Right forelimb (tissue), 1 donor: ENCODE measurements around the gene ARHGAP45.
"Not testable (repeated sequence)": the region's sequence is repeated elsewhere in the genome, so short reads cannot be mapped to it uniquely, and the experiment has no call there.

Source experiments
- DNase-seq: peaks from one replicate; pipeline ENCODE4 v3.0.0-alpha.2; 2018

ARHGAP45 gene

DNA sequence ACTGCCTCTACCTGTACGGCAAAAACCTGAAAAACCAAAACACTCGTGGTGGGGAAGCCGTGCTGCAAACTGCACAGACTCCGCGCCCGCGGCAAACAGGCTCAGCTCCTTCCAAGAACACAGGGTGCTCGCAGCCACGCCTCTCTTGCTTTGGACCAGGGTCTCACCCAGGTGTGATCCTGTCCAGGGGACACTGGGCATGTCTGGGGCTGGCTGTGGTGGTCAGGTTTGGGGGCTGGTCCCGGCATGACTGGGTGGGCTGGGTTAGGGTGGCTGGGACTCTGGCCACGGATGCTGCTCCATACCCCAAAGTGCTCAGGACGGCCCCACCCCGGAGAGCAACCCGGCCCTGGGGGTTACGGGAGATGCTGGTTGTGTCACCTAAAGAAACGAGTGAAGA lies 50.7 kb downstream of the ARHGAP45 start:
- DNase-seq, result no peak

DNA sequence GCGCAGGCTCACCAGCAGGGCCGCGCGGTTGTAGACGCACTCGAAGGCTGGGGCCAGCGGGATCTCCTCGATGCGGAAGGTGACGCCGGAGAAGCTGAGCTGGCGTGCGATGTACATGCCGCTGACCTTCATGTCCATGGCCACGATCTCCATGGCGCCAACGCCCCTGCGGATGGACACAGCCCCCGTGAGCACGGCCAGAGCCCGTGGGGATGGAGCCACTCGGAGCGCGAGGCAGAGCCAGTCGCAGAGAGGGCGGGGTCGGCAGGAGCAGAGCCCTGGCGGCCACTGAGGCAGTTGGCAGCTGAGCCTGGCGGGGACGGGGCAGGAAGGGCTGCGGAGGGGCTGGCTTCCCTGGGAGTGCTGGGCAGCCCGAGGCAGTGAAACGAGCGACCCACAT lies 52.0 kb downstream of the ARHGAP45 start:
- DNase-seq, result no peak

DNA sequence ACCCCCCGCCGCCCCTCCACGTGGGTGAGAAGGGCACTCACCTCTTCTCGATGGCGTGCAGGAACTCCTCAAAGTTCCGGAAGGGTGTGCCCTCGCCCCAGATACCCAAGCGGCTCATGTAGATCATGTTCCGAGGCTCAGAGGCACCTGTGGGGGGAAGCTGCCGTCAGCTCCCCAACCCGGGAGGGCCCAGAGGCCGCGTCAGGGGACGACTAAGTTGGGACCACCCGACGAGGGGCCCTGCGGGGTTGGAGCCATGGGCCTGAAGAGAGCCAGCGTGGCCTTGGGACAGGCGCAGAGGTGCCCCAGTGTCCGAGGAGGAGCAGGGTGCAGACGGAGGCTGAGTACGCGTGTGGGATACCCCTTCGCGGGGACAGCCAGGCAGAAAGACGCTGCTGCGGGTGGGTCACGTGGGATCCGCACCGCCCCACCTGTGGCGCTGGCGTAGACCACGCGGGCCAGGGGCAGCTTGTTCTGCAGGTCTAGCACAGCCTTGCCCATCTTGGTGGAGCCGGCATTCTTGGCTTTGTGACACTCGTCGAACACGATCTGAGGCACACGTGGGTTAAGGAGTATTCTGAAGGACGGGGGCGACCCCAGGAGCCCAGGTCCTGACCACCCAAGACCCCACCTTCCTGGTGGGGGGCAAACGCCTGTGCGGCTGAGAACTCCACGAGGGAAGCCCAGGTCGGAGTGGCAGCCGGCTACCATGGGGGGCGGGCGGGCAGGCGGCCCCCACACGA lies 52.7 kb downstream of the ARHGAP45 start:
- DNase-seq, result no peak

DNA sequence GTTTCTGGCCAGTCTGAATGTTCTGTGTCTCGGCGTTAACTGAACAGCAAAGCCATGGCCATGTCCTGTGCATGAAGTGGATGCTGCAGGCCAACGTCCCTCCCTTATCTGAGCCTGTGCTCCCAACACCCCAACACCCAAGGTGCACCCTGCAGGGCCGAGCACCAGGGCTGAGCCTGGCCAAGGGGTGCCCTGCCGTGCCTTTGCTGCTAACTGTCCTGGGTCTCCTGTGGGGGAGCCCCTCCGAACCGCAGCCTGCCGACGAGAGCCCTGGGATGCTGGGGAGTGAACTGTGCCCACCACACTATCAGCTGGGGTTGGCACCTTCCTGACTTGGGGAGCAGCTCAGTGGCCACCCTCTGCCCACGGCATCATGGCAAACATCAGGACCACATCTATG lies 54.4 kb downstream of the ARHGAP45 start:
- DNase-seq, result no peak

DNA sequence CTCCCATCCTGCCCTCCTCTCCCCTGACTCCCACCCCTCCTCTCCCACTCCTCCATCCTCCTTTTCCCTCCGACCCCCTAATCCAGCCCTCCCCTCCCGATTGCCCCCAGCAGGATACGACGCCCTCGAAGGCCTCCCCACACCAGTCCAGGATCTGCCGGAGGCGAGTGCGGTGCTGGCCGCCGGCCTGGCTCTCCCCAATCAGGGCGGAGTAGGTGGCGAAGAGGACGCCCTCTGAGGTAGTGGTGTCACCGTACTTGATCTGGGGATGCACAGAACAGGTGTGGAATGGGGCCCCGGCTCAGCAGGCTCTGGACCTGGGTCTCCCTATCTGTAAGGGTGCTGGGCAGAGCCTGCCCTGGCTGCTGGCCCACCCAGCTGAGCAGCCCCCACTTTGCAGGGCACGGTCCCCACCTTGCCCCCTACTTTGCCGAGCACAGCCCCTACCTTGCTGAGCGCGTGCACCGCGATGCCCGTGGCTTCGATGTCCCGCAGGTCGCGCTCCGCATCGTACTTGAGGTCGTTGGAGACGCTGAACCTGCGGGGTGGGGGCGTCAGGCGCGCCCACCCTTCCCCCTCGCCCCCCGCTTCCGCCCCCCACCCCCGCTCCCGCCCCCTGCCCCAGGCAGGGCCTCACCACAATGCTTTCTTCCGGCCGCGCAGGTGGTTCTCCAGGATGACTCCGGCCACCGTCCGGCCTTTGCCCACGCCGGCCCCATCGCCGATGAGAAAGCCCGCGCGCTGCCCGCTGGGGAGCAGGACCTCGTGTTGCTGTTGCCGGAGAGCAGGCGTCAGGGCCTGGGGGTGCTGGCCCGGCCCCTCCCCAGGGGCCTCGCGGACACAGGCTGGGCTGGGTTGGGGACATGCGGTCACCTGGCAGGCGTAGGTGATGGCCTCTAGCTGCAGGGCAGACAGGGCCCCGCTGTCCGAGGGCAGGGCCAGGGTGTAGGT lies 55.3 kb downstream of the ARHGAP45 start:
- no peak for DNase-seq

DNA sequence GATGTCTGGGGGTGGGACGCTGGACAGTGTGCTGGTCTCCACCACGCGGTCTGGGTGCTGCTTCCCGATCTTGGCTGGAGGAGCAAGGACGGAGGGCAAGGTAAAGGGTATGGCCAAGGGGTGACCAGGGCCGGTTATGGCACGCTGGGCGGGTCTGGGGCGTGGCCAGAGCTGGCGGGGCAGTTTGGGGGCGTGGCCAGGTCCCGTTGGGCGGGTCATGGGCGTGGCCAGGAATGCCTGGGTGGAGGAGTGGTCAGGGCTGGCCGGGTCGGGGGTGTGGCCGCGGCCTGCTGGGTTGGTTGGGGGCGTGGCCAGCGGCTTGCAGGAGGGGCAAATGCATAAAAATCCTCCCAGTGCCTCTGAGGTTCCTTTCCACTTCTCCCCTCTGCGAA lies 56.0 kb downstream of the ARHGAP45 start:
- no peak for DNase-seq

DNA sequence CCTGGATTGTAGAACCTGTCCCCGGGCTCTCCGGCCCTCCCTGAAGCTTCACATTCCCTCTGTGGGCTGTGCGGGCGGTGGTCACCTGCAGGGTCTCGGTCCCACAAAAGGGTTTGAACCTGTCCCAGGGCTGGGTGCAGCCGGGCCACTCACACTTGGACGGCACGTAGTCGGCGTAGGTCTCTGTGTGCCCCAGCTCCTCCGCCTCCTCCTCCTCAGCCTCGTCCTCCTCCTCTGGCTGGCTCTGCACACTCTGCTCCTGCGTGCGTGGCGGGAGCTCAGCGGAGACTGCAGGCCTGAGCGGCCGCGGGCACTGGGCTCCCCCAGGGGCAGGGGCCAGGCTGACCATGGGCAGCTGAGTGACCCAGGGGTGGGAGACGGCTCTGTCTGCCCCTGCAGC lies 56.4 kb downstream of the ARHGAP45 start:
- no peak for DNase-seq

DNA sequence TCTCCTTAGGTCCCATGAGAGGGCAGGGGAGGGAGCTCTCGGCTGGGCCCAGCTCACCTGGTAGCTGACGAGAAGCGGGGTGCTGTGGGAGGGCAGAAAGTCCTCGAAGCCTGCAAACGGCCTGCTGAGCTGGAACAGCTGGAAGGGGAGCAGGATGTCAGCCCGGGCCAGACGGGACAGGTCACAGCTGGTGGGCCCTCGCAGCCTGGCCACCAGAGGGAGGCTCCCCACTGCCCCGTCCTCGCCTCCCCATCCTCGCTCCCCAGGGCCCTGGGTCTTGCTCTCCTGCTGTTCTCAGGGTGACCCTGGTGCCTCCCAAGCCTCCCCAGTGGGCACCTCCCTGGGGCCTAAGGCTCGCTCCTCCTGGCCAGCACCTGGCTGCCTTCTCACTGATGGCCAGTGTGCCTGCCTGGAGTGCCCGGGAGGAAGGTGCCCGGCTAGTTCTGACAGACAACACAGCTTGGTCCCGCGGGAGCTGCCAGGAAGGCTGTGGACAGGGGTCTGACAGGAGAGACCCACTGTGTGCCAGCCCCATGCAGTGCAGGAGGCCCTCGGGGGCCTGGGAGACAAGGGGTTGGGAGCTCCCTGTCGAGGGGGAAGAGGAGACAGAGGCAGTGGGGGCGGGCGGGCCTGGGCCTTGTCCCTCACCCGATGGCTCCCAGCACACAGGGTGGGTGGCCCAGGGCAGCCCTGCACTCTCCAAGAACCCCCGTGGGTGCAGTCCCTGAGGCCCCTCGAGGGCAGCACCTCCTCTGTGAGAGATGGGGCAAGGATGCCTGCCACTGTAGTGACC lies 57.1 kb downstream of the ARHGAP45 start:
- DNase-seq, result no peak

DNA sequence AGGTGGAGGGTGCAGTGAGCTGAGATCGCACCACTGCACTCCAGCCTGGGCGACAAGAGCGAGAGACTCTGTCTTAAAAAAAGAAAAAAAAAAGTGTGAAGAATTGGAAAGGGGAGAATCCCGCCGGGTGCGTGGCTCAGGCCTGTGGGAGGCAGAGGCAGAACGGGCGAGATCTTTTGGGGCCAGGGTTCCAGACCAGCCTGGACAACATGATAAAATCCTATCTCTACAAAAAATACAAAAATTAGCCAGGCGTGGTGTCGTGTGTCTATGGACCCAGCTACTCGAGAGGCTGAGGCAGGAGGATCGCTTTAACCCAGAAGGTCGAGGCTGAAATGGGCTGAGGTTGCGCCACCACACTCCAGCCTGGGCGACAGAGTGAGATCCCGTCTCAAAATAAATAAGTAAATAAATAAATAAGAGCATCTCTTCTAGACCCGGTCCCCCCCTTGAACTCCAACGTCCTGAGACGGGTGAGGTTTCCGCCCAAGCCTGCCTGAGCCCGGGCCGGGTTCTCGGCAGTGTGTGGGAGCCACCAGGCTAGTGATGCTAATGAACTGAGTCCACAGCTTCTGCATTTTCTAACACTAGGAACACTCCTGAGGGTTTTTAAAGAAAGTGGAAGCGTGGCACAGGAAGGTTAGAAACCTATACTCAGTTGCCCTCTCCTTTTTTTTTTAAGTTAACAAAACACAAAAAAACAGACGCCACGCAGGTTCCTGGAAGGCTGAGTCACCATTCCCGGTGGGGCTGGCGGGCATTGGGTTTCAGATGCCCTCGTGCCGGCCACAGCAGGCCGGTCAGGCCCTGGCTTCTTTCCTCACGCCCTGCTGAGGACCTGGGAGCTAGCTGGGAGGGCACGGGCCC lies 58.9 kb downstream of the ARHGAP45 start:
- no peak for DNase-seq

DNA sequence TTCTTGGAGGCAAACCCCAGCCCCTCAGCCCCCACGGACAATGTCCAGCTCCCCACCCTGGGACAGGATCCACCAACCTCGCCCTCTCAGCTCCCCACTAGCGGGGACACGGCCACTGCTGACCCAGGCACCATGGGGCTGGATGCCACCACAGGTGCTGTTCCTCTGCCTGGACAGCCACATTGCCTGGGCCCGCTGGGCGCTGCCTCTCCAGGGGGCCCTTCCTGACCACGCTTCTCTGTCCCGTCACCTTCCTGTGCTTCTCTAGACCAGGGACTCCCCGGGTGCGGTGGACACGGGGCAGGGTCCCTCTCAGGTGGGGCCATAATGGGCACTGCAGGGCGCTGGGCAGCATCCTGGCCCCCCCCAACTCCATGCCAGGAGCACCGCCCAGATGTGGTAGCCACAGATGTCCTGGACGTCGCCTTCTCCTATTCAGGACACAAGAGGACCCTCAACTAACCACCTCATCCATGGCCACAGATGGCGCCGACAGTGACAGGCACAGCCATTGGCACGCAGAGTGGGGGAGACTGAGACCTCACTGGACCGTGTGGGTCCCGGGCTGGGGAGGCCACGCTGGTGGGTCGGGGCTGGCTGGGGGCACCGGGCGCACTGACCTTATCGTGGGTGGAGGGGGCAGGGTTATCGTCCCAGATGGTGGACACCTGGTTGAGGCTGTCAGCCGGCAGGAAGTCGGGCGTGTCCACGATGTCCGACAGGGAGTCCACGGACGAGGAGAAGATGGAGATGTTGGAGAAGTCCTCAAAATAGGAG lies 60.2 kb downstream of the ARHGAP45 start:
- no peak for DNase-seq

DNA sequence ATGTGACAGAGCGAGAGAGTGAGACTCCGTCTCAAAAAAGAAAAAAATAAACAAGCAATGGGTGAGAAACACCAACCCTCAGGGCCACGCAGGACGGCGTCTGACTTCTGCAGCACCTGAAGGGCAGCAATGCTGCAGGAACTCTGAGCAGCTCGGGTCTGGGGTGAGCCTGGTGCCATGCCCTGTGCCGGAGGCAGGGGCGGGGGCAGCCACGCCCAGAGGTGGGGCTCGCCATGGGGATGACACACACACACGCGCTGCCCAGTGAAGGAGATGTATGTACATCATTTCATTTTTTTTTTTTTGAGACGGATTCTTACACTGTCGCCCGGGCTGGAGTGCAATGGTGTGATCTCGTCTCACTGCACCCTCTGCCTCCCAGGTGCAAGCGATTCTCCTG lies 61.1 kb downstream of the ARHGAP45 start:
- no peak for DNase-seq

DNA sequence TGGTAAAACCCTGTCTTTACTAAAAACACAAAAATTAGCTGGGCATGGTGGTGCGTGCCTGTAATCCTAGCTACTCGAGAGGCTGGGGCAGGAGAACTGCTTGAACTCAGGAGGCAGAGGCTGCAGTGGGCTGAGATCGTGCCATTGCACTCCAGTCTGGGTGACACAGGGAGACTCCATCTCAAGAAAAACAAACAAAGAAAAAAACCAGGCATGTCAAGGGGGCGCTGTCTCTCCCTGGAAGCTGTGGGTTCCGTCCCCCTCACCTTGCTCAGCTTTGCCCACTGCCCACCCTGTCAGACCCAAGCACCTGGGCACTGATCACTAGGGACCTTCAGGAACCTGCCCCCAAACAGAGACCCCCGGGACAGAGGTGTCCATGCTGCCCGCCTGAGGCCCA lies 62.1 kb downstream of the ARHGAP45 start:
- not testable (repeated sequence) for DNase-seq

DNA sequence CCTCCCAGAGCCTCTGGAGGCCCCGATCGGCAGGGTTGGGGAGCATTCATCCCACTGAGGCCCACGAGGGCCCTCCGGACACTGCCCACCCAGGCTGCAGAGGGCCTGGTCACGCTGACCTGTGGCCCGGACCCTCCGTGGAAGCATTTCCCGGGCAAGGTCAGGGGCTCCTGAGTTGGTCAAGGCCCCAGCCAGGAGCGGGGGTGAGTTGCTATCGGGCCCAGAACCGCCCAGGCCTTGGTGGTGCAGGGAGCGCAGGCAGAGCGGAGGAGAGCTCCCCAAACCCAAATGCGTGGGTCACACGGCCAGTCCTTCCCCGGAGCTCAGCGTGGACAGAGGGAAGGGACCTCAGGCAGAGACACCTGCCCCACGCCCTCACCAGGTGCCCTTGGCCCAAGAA lies 62.6 kb downstream of the ARHGAP45 start:
- no peak for DNase-seq

DNA sequence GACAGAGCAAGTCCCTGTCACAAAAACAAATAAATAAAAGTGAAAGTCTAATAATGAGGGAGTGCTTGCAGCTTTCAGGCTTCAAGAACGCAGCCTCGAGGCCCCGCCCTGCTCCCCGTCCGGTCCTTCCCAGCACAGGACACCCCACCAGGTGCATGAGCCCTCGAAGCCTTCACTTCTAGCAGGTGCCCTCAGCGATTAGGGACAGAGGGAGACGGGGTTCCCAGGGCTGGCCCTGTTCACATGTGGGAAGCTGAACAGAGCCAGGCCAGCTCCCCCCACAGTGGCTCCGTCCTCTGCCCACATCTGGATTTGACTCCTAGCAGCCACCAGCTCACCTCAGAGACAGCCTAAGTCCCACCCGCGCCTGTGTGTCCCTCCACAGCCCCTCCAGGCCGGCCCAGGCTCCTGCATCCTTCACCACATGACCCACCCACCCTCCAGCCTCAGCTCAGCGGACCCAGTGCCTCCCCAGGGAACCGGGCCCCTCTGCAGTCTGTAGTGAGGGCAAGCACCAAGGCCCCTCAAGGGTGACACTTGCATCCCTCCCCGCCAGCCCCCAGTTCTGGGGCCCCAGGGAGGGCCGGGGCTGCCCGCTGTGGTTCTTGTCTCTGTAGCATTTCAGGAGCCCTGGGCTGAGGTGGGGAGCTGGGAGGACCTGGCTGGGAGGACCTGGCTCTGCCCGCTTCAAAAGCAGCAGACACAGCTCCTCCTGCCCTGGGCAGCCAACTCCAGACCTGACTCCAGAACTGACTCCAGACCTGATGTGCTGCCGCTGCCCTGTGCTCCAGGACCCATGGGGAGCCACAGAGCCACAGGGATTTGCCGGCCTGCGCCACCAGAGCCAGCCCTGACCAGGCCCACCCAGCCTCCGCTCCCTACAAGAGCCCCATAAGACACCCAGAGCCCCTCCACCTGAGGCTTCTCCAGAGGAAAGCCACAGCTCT lies 64.1 kb downstream of the ARHGAP45 start:
- DNase-seq, result no peak

DNA sequence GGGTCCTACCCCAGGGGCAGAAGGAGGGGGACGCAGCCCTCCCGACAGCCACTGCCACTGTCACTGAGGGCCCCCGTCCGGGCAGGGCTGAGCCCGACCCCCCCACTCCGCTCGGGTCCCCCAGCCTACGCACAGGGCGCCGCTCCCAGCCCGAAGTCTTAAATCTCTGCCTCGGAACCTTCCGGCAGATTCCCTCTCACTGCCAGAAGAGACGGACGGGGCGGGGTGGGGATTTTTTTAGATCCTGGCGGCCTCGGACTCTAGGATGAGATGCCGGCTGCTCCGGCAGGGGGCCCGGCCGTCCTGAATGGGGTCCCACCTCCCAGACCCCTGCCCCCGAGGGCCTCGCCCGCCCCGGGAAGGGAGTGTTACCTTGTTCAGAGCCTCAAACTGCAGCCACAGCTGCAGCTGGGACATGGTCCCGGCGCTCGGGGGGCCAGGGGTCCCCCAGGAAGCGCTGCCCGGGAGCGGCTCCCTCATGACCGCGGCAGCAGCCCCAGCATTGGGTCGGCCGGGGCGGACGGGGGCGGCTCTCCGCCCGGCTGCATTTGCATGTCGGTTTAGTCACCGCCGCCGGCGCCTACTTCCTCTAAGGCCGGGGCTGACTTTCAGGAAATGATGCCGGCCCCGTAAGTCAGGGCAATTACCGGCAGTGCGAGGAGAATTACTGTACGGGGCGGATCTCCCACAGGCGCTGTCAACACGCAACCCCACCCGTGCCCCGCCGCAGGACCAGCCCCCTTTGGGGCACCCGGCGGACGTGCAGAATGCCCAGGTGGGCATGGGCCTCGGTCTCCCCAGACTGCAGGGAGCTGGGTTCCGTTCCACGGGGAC lies 65.0 kb downstream of the ARHGAP45 start:
- DNase-seq, result peak; percentile 84

DNA sequence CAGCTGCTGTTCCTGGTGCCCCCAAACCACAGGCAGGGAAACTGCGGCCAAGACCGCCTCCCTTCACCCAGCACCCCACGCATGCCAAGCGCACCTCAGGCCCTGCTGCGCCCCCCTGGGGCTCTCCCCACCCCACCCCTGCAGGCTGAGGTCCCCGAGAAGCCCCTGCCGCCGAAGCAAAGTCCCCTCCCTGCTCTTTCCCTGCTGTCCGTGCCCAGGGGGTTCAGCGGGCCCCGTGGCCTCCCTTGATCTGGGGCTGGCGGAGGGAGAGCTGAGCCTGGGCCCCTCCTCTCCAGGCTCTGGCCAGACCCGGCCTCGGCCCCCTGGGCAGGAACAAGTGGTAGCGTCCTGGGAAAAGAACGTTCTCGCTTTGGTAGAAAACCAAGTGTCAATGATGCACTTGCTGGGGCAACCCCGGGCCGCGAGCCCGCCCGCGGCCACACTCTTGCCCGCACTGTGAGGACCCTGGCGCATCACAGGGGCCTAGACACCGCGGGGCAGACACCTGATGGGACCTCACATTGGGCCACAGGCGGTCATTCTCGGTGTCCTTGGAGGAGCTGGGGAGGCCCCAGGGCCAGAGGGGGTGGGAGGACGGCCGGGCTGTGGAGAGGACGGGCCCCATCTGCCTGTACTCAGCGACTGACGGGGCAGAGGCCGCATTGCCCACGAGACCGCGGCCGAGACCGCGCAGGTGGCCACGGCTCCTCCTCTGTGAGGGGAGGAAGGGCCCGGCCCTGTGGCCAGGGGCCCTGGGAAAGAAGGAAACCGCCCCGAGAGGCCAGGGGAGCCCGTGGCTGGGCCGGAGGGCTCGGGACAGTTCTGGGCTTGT lies 65.8 kb downstream of the ARHGAP45 start:
- DNase-seq, result no peak

DNA sequence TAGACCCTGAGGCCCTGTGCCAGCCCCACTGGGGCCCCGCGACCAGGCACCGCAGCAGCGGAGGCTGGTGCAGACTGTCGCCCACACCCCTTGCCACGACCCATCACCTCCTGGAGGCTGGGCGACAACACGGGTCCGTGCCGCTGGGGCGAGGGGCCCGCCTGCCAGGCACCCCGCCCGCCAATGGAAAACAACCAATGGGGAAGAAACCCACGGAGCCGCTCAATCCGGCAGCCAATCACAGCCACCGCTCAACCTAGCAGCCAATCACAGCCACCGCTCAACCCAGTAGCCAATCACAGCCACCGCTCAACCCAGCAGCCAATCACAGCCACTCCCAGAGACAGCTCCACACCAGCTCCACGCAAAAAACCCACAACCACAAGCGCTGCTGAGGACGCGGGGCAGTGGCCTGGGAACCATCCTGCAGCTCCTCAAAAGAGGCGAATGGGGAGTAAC lies 66.5 kb downstream of the ARHGAP45 start:
- DNase-seq, result no peak

DNA sequence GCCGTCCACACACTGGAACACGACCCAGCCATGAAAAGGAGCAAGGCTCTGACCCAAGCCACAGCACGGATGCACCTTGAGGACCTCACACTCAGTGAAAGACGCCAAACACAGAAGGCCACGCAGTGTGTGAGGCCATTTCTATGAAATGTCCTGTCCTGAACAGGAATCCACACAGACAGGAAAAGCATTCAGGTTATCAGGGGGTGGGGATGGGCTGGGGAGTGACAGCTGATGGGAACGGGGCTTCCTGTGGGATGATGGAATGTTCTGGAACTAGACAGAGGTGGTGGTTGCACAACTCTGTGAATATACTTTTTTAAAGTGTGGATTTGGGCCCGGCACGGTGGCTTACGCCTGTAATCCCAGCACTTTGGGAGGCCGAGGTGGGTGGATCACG lies 67.5 kb downstream of the ARHGAP45 start:
- DNase-seq, result no peak
